Adrenal gland (tissue), 12 donors: ENCODE measurements around the gene SUSD3. TPM values are rescaled to one million over a fixed set of nuclear protein-coding genes. Genes with fewer than 3 reads are reported as not detected.

Experiments used
- DNase-seq, 7 donors: peaks; one replicate each; pipeline ENCODE4 v3.0.0-alpha.2; 2019 to 2020
- H3K27ac ChIP-seq, 5 donors: fragments of 200-600 bp; sonication (generic) in 4 of 5; 1 replicate in 3 of 5; 2 replicates in 2 of 5; pipeline versions ENCODE4 v1.5.1 to v1.8.0; 2016 to 2020; ENCODE audit warnings: mild to moderate bottlenecking in 1 of 5
- H3K27me3 ChIP-seq: fragments of 200-600 bp; 2 replicates; pipeline ENCODE4 v1.8.0; 2021
- H3K36me3 ChIP-seq, 2 donors: fragments of 200-600 bp; replicated peaks in 1 of 2; 1 replicate in 1 of 2; 2 replicates in 1 of 2; pipeline versions ENCODE4 v1.5.1 to v1.8.0; 2018 to 2022
- H3K4me1 ChIP-seq, 2 donors: fragments of 200-600 bp; replicated peaks in 1 of 2; 1 replicate in 1 of 2; 2 replicates in 1 of 2; pipeline versions ENCODE4 v1.5.1 to v1.8.0; 2018 to 2021
- H3K4me3 ChIP-seq, 4 donors: fragments of 200-600 bp; sonication (generic) in 3 of 4; one replicate each; pipeline ENCODE4 v1.5.1; 2016 to 2018
- H3K9me3 ChIP-seq, 3 donors: fragments of 200-600 bp; sonication (generic) in 1 of 3; replicated peaks in 1 of 3; 1 replicate in 2 of 3; 2 replicates in 1 of 3; pipeline versions ENCODE4 v1.5.1 to v1.8.0; 2016 to 2021
- CTCF ChIP-seq, 6 experiments: fragments of 450-650 bp in 4 of 6; fragments of 200-600 bp in 2 of 6; sonication (generic) in 1 of 6; IDR thresholded peaks; 1 replicate in 5 of 6; 2 replicates in 1 of 6; pipeline versions ENCODE4 v1.5.1 to v1.8.0; 2016 to 2021; ENCODE audit warnings: antibody characterized with exemption in 6 of 6, mild to moderate bottlenecking in 2 of 6, moderate library complexity in 1 of 6
- POLR2A ChIP-seq, 2 donors: fragments of 450-650 bp; IDR thresholded peaks; one replicate each; pipeline ENCODE4 v1.6.1; 2017; ENCODE audit warnings: antibody characterized with exemption in 2 of 2, mild to moderate bottlenecking in 2 of 2, moderate library complexity in 1 of 2
- WGBS, 4 donors: extraction: QIAGEN DNeasy Blood & Tissue Kit in 2 of 4; methylation state at CpG; one replicate each; pipeline versions ENCODE4 v1.1.5 to v1.1.7; 2013 to 2017; 5-methylcytosine and 5-hydroxymethylcytosine counted together
- intact Hi-C, 2 donors: fragments of 100-400 bp; cut with DNase I; formaldehyde crosslinking; loops; one replicate each; pipeline versions ENCODE4 v1.14.1 to v1.15.0; 2022 to 2023
- polyA plus RNA-seq, 3 donors: library from polyadenylated mRNA; stranded (reverse); fragments of 200-250 nt in 2 of 3; fragments of 350-450 nt in 1 of 3; fragmentation: Illumina TruSeq in 1 of 3; extraction: RNeasy Lipid Tissue Mini Kit (QIAGEN cat#74804) in 1 of 3; gene quantifications; one replicate each; pipeline ENCODE4 v1.2.3, GENCODE V29; 2013 to 2014
- total RNA-seq, 9 donors: library from RNA; depleted of rRNA in 4 of 9; stranded (reverse); fragments of >200 nt in 4 of 9; fragments of 120-200 nt in 1 of 9; fragmentation: NEBNext Ultra II Directional in 1 of 9; extraction: Animal tissue kit (Norgen Biotek cat#: 25700) in 1 of 9; gene quantifications; one replicate each; pipeline versions ENCODE4 v1.1.0 to v1.2.4, GENCODE V29; 2013 to 2023
- donor health status: healthy with polysubstance abuse.
- donor health status: Bipolar disorder and iron deficiency.
- donor health status: DM: yes; HTN: yes; CAD: no.
- donor health status: DM: no; HTN: no; CAD: no.
- donor health status: DM: no; HTN: no; CAD: no.
- donor health status: DM: yes; HTN: yes; CAD: no.

Gene SUSD3
- total and polyA plus RNA-seq, 12 donors = 0.60 to 4.9 (median 2.7) TPM

GRCh38 chr9:93076101-93076791 lies 17.7 kb downstream of the SUSD3 start:
- H3K9me3 ChIP-seq = no peaks in the 10 kb centered on the region
- 90 to 95% (median 93%) methylated on average over 11 to 12 of the region's 12 CpGs for WGBS, 4 donors
- H3K27ac ChIP-seq = no peak overlapping the region
- intact Hi-C loops = no loop called here
- no peaks in the 10 kb centered on the region for H3K36me3 ChIP-seq
- TF ChIP-seq CTCF (IDR thresholded peaks at IDR 0.05) (no peak), POLR2A (IDR thresholded peaks at IDR 0.05) (no peak)
- H3K4me1 ChIP-seq = peaks cover 0 to 6% of the 10 kb centered on the region in 2 donors
- H3K27me3 ChIP-seq = no peaks in the 10 kb centered on the region
- no peak overlapping the region for H3K4me3 ChIP-seq
- no peak for DNase-seq

- intact Hi-C loops = no loop called here
- Histone ChIP-seq H3K27ac (no peak overlapping the region), H3K4me1 (peaks cover 0 to 6% of the 10 kb centered on the region in 2 donors), H3K36me3 (no peaks in the 10 kb centered on the region), H3K4me3 (no peak overlapping the region), H3K9me3 (no peaks in the 10 kb centered on the region), H3K27me3 (no peaks in the 10 kb centered on the region)
- no peak for TF ChIP-seq POLR2A (IDR thresholded peaks at IDR 0.05)
- TF ChIP-seq CTCF (IDR thresholded peaks at IDR 0.05) = no peak
- no peak for DNase-seq
- 96 to 100% (median 98%) methylated on average over 2 of the region's 2 CpGs for WGBS, 4 donors
Observed at GRCh38 chr9:93076792-93077128, 18.3 kb downstream of the SUSD3 start.

GRCh38 chr9:93077367-93077766 lies 18.9 kb downstream of the SUSD3 start:
- 94 to 100% (median 100%) methylated on average over 1 of the region's 1 CpG for WGBS, 4 donors

GRCh38 chr9:93077811-93078210 lies 19.3 kb downstream of the SUSD3 start:
- WGBS, 4 donors = 92 to 98% (median 95%) methylated on average over 11 to 16 of the region's 16 CpGs
- DNase-seq = peak in 1 of 7 donors; percentile 5
- Histone ChIP-seq H3K36me3 (no peaks in the 10 kb centered on the region), H3K27me3 (no peaks in the 10 kb centered on the region), H3K27ac (no peak overlapping the region), H3K9me3 (no peaks in the 10 kb centered on the region), H3K4me3 (no peak overlapping the region), H3K4me1 (peaks cover 0 to under 1% of the 10 kb centered on the region in 2 donors)
- intact Hi-C loops = no loop called here
- TF ChIP-seq POLR2A (IDR thresholded peaks at IDR 0.05) = no peak
- no peak for TF ChIP-seq CTCF (IDR thresholded peaks at IDR 0.05)

More at GRCh38 chr9:93077367-93077766, 18.9 kb downstream of the SUSD3 start:
- TF ChIP-seq POLR2A (IDR thresholded peaks at IDR 0.05) (no peak), CTCF (IDR thresholded peaks at IDR 0.05) (no peak)
- H3K4me3 ChIP-seq = no peak overlapping the region
- peaks cover 0 to 5% of the 10 kb centered on the region in 2 donors for H3K4me1 ChIP-seq
- intact Hi-C loops = no loop called here
- no peak overlapping the region for H3K27ac ChIP-seq
- H3K27me3 ChIP-seq = no peaks in the 10 kb centered on the region
- no peaks in the 10 kb centered on the region for H3K9me3 ChIP-seq
- DNase-seq = no peak
- no peaks in the 10 kb centered on the region for H3K36me3 ChIP-seq
